K562 (cell line): ENCODE data around the gene DYRK1A. TPM values are rescaled to one million over a fixed set of nuclear protein-coding genes. Genes with fewer than 3 reads are reported as not detected.

Experiments
- ARNT ChIP-seq, 2 experiments: fragments of 450-650 bp; IDR thresholded peaks; 2 replicates each; pipeline ENCODE4 v1.6.1; 2016; ENCODE audit warnings: mild to moderate bottlenecking in 1 of 2
- ELF4 ChIP-seq: fragments of 450-650 bp; formaldehyde crosslinking; IDR thresholded peaks from 2 replicates; pipeline ENCODE4 v1.4.0; 2022; ENCODE audit warnings: missing genetic modification characterization
- EP400 ChIP-seq: fragments of 450-650 bp; IDR thresholded peaks from 2 replicates; pipeline ENCODE4 v1.6.1; 2017; ENCODE audit warnings: antibody characterized with exemption, mild to moderate bottlenecking, moderate library complexity
- HIVEP1 ChIP-seq: fragments of 250-450 bp; sonication (Bioruptor Pico); IDR thresholded peaks from 2 replicates; pipeline ENCODE4 v1.4.0; 2020; ENCODE audit warnings: mild to moderate bottlenecking
- MYC ChIP-seq, 2 experiments: fragments of 250-450 bp in 1 of 2; sonication (Bioruptor Pico) in 1 of 2; IDR thresholded peaks; 2 replicates each; pipeline versions ENCODE4 v1.5.1 to v1.6.1; 2012 to 2021; ENCODE audit warnings: low read depth in 2 of 2, borderline replicate concordance in 1 of 2, improper control_type of control experiment in 1 of 2, low read length in 1 of 2, mild to moderate bottlenecking in 1 of 2, moderate library complexity in 1 of 2
- PHF21A ChIP-seq: fragments of 450-650 bp; IDR thresholded peaks from 2 replicates; pipeline ENCODE4 v1.6.1; 2017; ENCODE audit warnings: low read depth, borderline replicate concordance
- POLR3G ChIP-seq: IDR thresholded peaks from 2 replicates; pipeline ENCODE4 v1.6.1; 2011; ENCODE audit not compliant: insufficient read length, insufficient replicate concordance; ENCODE audit errors: extremely low read depth
- RBM39 ChIP-seq: fragments of 200-400 bp; formaldehyde crosslinking; optimal IDR thresholded peaks from 2 replicates; pipeline ENCODE3; 2018; ENCODE audit warnings: low read depth, low read length
- TARDBP ChIP-seq: fragments of 450-650 bp; IDR thresholded peaks from 2 replicates; pipeline ENCODE4 v1.6.1; 2016
- TCFL5 ChIP-seq: fragments of 250-450 bp; sonication (Bioruptor Pico); conservative IDR thresholded peaks from 2 replicates; pipeline ENCODE4 v1.6.1; 2021; ENCODE audit warnings: mild to moderate bottlenecking, moderate library complexity, matching md5 sums
- THRAP3 ChIP-seq: fragments of 450-650 bp; IDR thresholded peaks from 2 replicates; pipeline ENCODE4 v1.6.1; 2016; ENCODE audit warnings: mild to moderate bottlenecking, inconsistent platforms, borderline replicate concordance
- VEZF1 ChIP-seq: fragments of 200-800 bp; sonication (Bioruptor generic); IDR thresholded peaks from 2 replicates; pipeline ENCODE4 v1.6.1; 2017; ENCODE audit warnings: missing genetic modification characterization, missing compliant biosample characterization
- ZNF23 ChIP-seq: fragments of 250-450 bp; sonication (Bioruptor Pico); IDR thresholded peaks from 2 replicates; pipeline ENCODE4 v1.4.0; 2020; ENCODE audit warnings: mild to moderate bottlenecking
- ZNF24 ChIP-seq: fragments of 450-650 bp; IDR thresholded peaks from 2 replicates; pipeline ENCODE4 v1.6.1; 2016
- ZNF766 ChIP-seq: fragments of 200-800 bp; sonication (Bioruptor generic); conservative IDR thresholded peaks from 2 replicates; pipeline ENCODE4 v1.6.1; 2016; ENCODE audit warnings: missing genetic modification characterization, missing compliant biosample characterization
- polyA plus RNA-seq, 8 experiments: library from polyadenylated mRNA; depleted of rRNA in 4 of 8; stranded (reverse) in 5 of 8; unstranded in 3 of 8; fragments of >200 nt; fragmentation: Nextera tagmentation in 2 of 8; fragmentation: Illumina TruSeq in 1 of 8; extraction: Ambion mirVana in 2 of 8; extraction: Trizol in 1 of 8; gene quantifications; 2 replicates each; pipeline versions ENCODE4 v1.2.1 to v1.2.3, GENCODE V29; 2011 to 2014; ENCODE audit warnings: inconsistent platforms in 1 of 8, missing spikeins in 1 of 8
- total RNA-seq, 7 experiments: library from RNA; depleted of rRNA in 6 of 7; stranded (reverse); fragments of >200 nt in 6 of 7; fragmentation: Illumina TruSeq in 2 of 7; extraction: Trizol in 2 of 7; gene quantifications; 2 replicates each; pipeline versions ENCODE4 v1.2.1 to v1.2.3, GENCODE V29; 2011 to 2021; ENCODE audit warnings: low replicate concordance in 1 of 7
- TF ChIP-seq, protein P1 (sequence below): fragments of 450-650 bp; IDR thresholded peaks from one replicate; pipeline ENCODE4 v1.6.1; 2018; ENCODE audit warnings: mild to moderate bottlenecking, moderate library complexity; ENCODE audit not compliant: partially characterized antibody
- TF ChIP-seq, protein P2 (sequence below): sonication (generic); formaldehyde crosslinking; IDR thresholded peaks from 2 replicates; pipeline ENCODE4 v1.8.0; 2022; ENCODE audit warnings: mild to moderate bottlenecking, missing genetic modification reagents

The DYRK1A gene
- total and polyA plus RNA-seq, 9 of the 15 experiments (the other 6 are each of a cell fraction or from before 2014, with no cell fraction given): 3.7 to 64.8 (median 42.3) TPM

GRCh38 chr21:37378700-37379139 is 12.1 kb downstream of the DYRK1A start (continued):
- TF ChIP-seq ZNF23: no peak
- TF ChIP-seq ZNF24: no peak
- 0 out of 2 replicates have a peak, but pooled peaks have one; percentile 13 for TF ChIP-seq TARDBP
- no peak for TF ChIP-seq HIVEP1 (CRISPR knock-in tag)
- TF ChIP-seq RBM39: no peak
- TF ChIP-seq MYC (IDR thresholded peaks at IDR 0.05; ENCODE audit: low read depth, low read length): peak; percentile 68; the same call in 1 of the 2 replicates
- TF ChIP-seq MYC (CRISPR knock-in tag; IDR thresholded peaks at IDR 0.05; ENCODE audit: borderline replicate concordance, low read depth): no peak
- no peak for TF ChIP-seq ELF4 (CRISPR knock-in tag)
- no peak for TF ChIP-seq VEZF1 (CRISPR knock-in tag)
- no peak for TF ChIP-seq PHF21A
- TF ChIP-seq ARNT (IDR thresholded peaks at IDR 0.05): peak in 1 of 2 experiments; percentile 81; a peak in 1 of 4 replicates
- TF ChIP-seq, protein P1, sequence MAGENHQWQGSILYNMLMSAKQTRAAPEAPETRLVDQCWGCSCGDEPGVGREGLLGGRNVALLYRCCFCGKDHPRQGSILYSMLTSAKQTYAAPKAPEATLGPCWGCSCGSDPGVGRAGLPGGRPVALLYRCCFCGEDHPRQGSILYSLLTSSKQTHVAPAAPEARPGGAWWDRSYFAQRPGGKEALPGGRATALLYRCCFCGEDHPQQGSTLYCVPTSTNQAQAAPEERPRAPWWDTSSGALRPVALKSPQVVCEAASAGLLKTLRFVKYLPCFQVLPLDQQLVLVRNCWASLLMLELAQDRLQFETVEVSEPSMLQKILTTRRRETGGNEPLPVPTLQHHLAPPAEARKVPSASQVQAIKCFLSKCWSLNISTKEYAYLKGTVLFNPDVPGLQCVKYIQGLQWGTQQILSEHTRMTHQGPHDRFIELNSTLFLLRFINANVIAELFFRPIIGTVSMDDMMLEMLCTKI: no peak
- TF ChIP-seq THRAP3: no peak
- TF ChIP-seq, protein P2, sequence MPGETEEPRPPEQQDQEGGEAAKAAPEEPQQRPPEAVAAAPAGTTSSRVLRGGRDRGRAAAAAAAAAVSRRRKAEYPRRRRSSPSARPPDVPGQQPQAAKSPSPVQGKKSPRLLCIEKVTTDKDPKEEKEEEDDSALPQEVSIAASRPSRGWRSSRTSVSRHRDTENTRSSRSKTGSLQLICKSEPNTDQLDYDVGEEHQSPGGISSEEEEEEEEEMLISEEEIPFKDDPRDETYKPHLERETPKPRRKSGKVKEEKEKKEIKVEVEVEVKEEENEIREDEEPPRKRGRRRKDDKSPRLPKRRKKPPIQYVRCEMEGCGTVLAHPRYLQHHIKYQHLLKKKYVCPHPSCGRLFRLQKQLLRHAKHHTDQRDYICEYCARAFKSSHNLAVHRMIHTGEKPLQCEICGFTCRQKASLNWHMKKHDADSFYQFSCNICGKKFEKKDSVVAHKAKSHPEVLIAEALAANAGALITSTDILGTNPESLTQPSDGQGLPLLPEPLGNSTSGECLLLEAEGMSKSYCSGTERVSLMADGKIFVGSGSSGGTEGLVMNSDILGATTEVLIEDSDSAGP (CRISPR knock-in tag): no peak
- TF ChIP-seq POLR3G: no peak
- no peak for TF ChIP-seq ZNF766 (CRISPR knock-in tag)
- TF ChIP-seq TCFL5: no peak
- TF ChIP-seq EP400: peak; percentile 81; the same call in 1 of the 2 replicates
